Left ventricle myocardium inferior (tissue), 1 donor: ENCODE measurements around the gene MDH1B. TPM values are rescaled to one million over a fixed set of nuclear protein-coding genes. Genes with fewer than 3 reads are reported as not detected.

Source experiments
- DNase-seq: peaks from one replicate; pipeline ENCODE4 v3.0.0-alpha.2; 2020
- H3K27ac ChIP-seq: fragments of 200-600 bp; replicated peaks from 2 replicates; pipeline ENCODE4 v1.8.0; 2021
- H3K27me3 ChIP-seq: fragments of 200-600 bp; 2 replicates; pipeline ENCODE4 v1.8.0; 2021; ENCODE audit warnings: low read depth
- H3K36me3 ChIP-seq: fragments of 200-600 bp; 2 replicates; pipeline ENCODE4 v1.8.0; 2021
- H3K4me1 ChIP-seq: fragments of 200-600 bp; 2 replicates; pipeline ENCODE4 v1.8.0; 2021
- H3K4me3 ChIP-seq: fragments of 200-600 bp; 2 replicates; pipeline ENCODE4 v1.8.0; 2021; ENCODE audit warnings: mild to moderate bottlenecking, moderate library complexity
- H3K9me3 ChIP-seq: fragments of 200-600 bp; replicated peaks from 2 replicates; pipeline ENCODE4 v1.8.0; 2021
- CTCF ChIP-seq: fragments of 200-600 bp; IDR thresholded peaks from 2 replicates; pipeline ENCODE4 v1.8.0; 2021; ENCODE audit warnings: antibody characterized with exemption, mild to moderate bottlenecking, borderline replicate concordance
- intact Hi-C: fragments of 100-400 bp; cut with micrococcal nuclease; formaldehyde crosslinking; loops from one replicate; pipeline ENCODE4 v1.11.0; 2022
- total RNA-seq: library from RNA; stranded (reverse); fragmentation: NEBNext Ultra II Directional; extraction: Animal tissue kit (Norgen Biotek cat#: 25700); gene quantifications from one replicate; pipeline ENCODE4 v1.2.1, GENCODE V29; 2021
- donor health status: DM: no; HTN: yes; CAD: no; lungs with severe emphysema.

MDH1B gene
- total RNA-seq, 1 donor from 2014 or later: 0.69 TPM

GRCh38 chr2:206756816-206757215, 8.3 kb downstream of the MDH1B start:
- Histone ChIP-seq H3K4me1 (no peaks in the 10 kb centered on the region), H3K4me3 (no peak overlapping the region), H3K27ac (no peak overlapping the region), H3K36me3 (no peaks in the 10 kb centered on the region), H3K9me3 (no peaks in the 10 kb centered on the region), H3K27me3 (no peaks in the 10 kb centered on the region)
- TF ChIP-seq CTCF: no peak
- intact Hi-C loops: no loop called here
- DNase-seq: no peak

- no peak for DNase-seq
- Histone ChIP-seq H3K27ac (no peak overlapping the region), H3K9me3 (no peaks in the 10 kb centered on the region), H3K4me3 (no peak overlapping the region), H3K36me3 (no peaks in the 10 kb centered on the region), H3K4me1 (peaks cover 6% of the 10 kb centered on the region), H3K27me3 (no peaks in the 10 kb centered on the region)
- no peak for TF ChIP-seq CTCF
- intact Hi-C loops: no loop called here
Observed at GRCh38 chr2:206740800-206741199, 24.3 kb downstream of the MDH1B start.

GRCh38 chr2:206739271-206739670, 25.9 kb downstream of the MDH1B start:
- Histone ChIP-seq H3K9me3 (no peaks in the 10 kb centered on the region), H3K27me3 (no peaks in the 10 kb centered on the region), H3K36me3 (no peaks in the 10 kb centered on the region), H3K4me3 (no peak overlapping the region), H3K4me1 (peaks cover 6% of the 10 kb centered on the region), H3K27ac (no peak overlapping the region)
- no peak for DNase-seq
- intact Hi-C loops: no loop called here
- TF ChIP-seq CTCF: no peak

GRCh38 chr2:206736935-206737334, 28.2 kb downstream of the MDH1B start:
- no peak for TF ChIP-seq CTCF
- Histone ChIP-seq H3K4me1 (peaks cover 6% of the 10 kb centered on the region), H3K36me3 (no peaks in the 10 kb centered on the region)

GRCh38 chr2:206733341-206733740, 31.8 kb downstream of the MDH1B start:
- no peak for TF ChIP-seq CTCF
- peaks cover 5% of the 10 kb centered on the region for H3K27me3 ChIP-seq
- intact Hi-C loops: no loop called here
- no peak overlapping the region for H3K27ac ChIP-seq
- H3K9me3 ChIP-seq: no peaks in the 10 kb centered on the region
- H3K4me1 ChIP-seq: peaks cover 10% of the 10 kb centered on the region
- DNase-seq: no peak
- no peak overlapping the region for H3K4me3 ChIP-seq
- H3K36me3 ChIP-seq: no peaks in the 10 kb centered on the region

More at GRCh38 chr2:206736935-206737334, 28.2 kb downstream of the MDH1B start:
- Histone ChIP-seq H3K27me3 (no peaks in the 10 kb centered on the region), H3K4me3 (no peak overlapping the region), H3K9me3 (no peaks in the 10 kb centered on the region), H3K27ac (no peak overlapping the region)
- no peak for DNase-seq
- intact Hi-C loops: no loop called here
